NOMO-1 (cell line): ENCODE data around the gene PCDHB10.
"Not testable (repeated sequence)": the region's sequence is repeated elsewhere in the genome, so short reads cannot be mapped to it uniquely, and the experiment has no call there.

Experiments used
- DNase-seq, 2 experiments: peaks; one replicate each; lab custom pipeline; 2025; ENCODE audit not compliant: unreplicated experiment in 2 of 2; lab: John Stamatoyannopoulos, UW

Gene PCDHB10

GRCh38 chr5:141186897-141187512 lies 5.1 kb upstream of the PCDHB10 start, which contains the start of gene PCDHB9:
TSS of gene PCDHB9 (plus strand) at chr5:141187161. CDS start at chr5:141187319, 158 bp downstream.
- no peak for DNase-seq

- DNase-seq, result not testable (repeated sequence)
Measured at GRCh38 chr5:141188682-141189081, 3.5 kb upstream of the PCDHB10 start.

- DNase-seq, result not testable (repeated sequence)
Measured at GRCh38 chr5:141189131-141189530, 3.0 kb upstream of the PCDHB10 start.

GRCh38 chr5:141194332-141194731 lies 2.2 kb downstream of the PCDHB10 start:
- DNase-seq, result not testable (repeated sequence)

- DNase-seq, result no peak
Measured at GRCh38 chr5:141196363-141196762, 4.2 kb downstream of the PCDHB10 start.

GRCh38 chr5:141199359-141200235 lies 7.4 kb downstream of the PCDHB10 start, which contains the start of gene PCDHB11:
TSS of gene PCDHB11 (plus strand) at chr5:141199627. CDS start at chr5:141199775, 148 bp downstream.
- peak in 1 of 2 experiments; percentile 10 for DNase-seq

- DNase-seq, result not testable (repeated sequence)
Measured at GRCh38 chr5:141201126-141201525, 9.0 kb downstream of the PCDHB10 start.

- not testable (repeated sequence) for DNase-seq
Measured at GRCh38 chr5:141201646-141202045, 9.5 kb downstream of the PCDHB10 start.

GRCh38 chr5:141208478-141208877 lies 16.3 kb downstream of the PCDHB10 start, which contains the start of gene PCDHB12:
TSS of gene PCDHB12 (plus strand) at chr5:141208719. CDS start at chr5:141208908, 189 bp downstream.
- DNase-seq, result no peak

- DNase-seq, result not testable (repeated sequence)
Measured at GRCh38 chr5:141210281-141210680, 18.1 kb downstream of the PCDHB10 start.

- DNase-seq, result not testable (repeated sequence)
Measured at GRCh38 chr5:141210849-141211248, 18.7 kb downstream of the PCDHB10 start.

GRCh38 chr5:141213656-141214339 lies 21.6 kb downstream of the PCDHB10 start, which contains the start of gene PCDHB13:
TSS of gene PCDHB13 (plus strand) at chr5:141213919. CDS start at chr5:141214124, 205 bp downstream.
- not testable (repeated sequence) for DNase-seq

GRCh38 chr5:141214583-141214982 lies 22.4 kb downstream of the PCDHB10 start:
- DNase-seq, result not testable (repeated sequence)

GRCh38 chr5:141215504-141215903 lies 23.4 kb downstream of the PCDHB10 start:
- not testable (repeated sequence) for DNase-seq

GRCh38 chr5:141216035-141216434 lies 23.9 kb downstream of the PCDHB10 start:
- not testable (repeated sequence) for DNase-seq

- DNase-seq, result peak; percentile 14 to 47
Measured at GRCh38 chr5:141223112-141223783, 31.1 kb downstream of the PCDHB10 start, which contains the start of gene PCDHB14. TSS of gene PCDHB14 (plus strand) at chr5:141223343. CDS start at chr5:141223506, 163 bp downstream.

- DNase-seq, result not testable (repeated sequence)
Measured at GRCh38 chr5:141224844-141225243, 32.7 kb downstream of the PCDHB10 start.

GRCh38 chr5:141225421-141225820 lies 33.3 kb downstream of the PCDHB10 start:
- not testable (repeated sequence) for DNase-seq

GRCh38 chr5:141234109-141234667 lies 42.0 kb downstream of the PCDHB10 start:
- no peak for DNase-seq

- not testable (repeated sequence) for DNase-seq
Measured at GRCh38 chr5:141235922-141236321, 43.8 kb downstream of the PCDHB10 start.
